Ovary (tissue), 9 donors: ENCODE data around the gene MRFAP1. TPM values are rescaled to one million over a fixed set of nuclear protein-coding genes. Genes with fewer than 3 reads are reported as not detected.

Experiments
- DNase-seq, 5 donors: peaks; one replicate each; pipeline ENCODE4 v3.0.0-alpha.2; 2019 to 2020
- H3K27ac ChIP-seq, 2 donors: fragments of 200-600 bp; one replicate each; pipeline versions ENCODE4 v1.5.1 to v1.8.0; 2019 to 2022
- H3K27me3 ChIP-seq: fragments of 200-600 bp; one replicate; pipeline ENCODE4 v1.8.0; 2022
- H3K36me3 ChIP-seq: fragments of 200-600 bp; sonication (generic); one replicate; pipeline ENCODE4 v1.5.1; 2019
- H3K4me1 ChIP-seq: one replicate; pipeline ENCODE4 v1.8.1; 2013; ENCODE audit warnings: mild to moderate bottlenecking, moderate library complexity; ENCODE audit not compliant: insufficient read depth
- H3K4me3 ChIP-seq: fragments of 200-600 bp; sonication (generic); one replicate; pipeline ENCODE4 v1.5.1; 2017
- H3K9me3 ChIP-seq, 2 donors: fragments of 200-600 bp in 1 of 2; sonication (generic) in 1 of 2; one replicate each; pipeline versions ENCODE4 v1.5.1 to v1.8.1; 2013 to 2019; ENCODE audit warnings: mild to moderate bottlenecking in 1 of 2, moderate library complexity in 1 of 2
- CTCF ChIP-seq, 3 donors: fragments of 450-650 bp in 2 of 3; fragments of 200-600 bp in 1 of 3; IDR thresholded peaks; one replicate each; pipeline versions ENCODE4 v1.5.1 to v1.8.0; 2016 to 2022; ENCODE audit warnings: antibody characterized with exemption in 3 of 3, mild to moderate bottlenecking in 1 of 3
- EP300 ChIP-seq: sonication (generic); formaldehyde crosslinking; IDR thresholded peaks from one replicate; pipeline ENCODE4 v1.6.1; 2017; ENCODE audit warnings: antibody characterized with exemption
- POLR2A ChIP-seq: fragments of 450-650 bp; IDR thresholded peaks from one replicate; pipeline ENCODE4 v1.6.1; 2017; ENCODE audit warnings: antibody characterized with exemption, mild to moderate bottlenecking, moderate library complexity
- WGBS, 3 donors: extraction: QIAGEN DNeasy Blood & Tissue Kit in 1 of 3; methylation state at CpG; one replicate each; pipeline versions ENCODE4 v1.1.5 to v1.1.7; 2013 to 2017; 5-methylcytosine and 5-hydroxymethylcytosine counted together
- intact Hi-C, 4 donors: fragments of 100-400 bp; cut with DNase I; formaldehyde crosslinking; loops; one replicate each; pipeline versions ENCODE4 v1.11.0 to v1.15.1; 2022 to 2023
- polyA plus RNA-seq, 2 donors: library from polyadenylated mRNA; stranded (reverse); fragments of 200-250 nt in 1 of 2; fragments of 350-450 nt in 1 of 2; fragmentation: Illumina TruSeq in 1 of 2; extraction: RNeasy Lipid Tissue Mini Kit (QIAGEN cat#74804) in 1 of 2; gene quantifications; one replicate each; pipeline ENCODE4 v1.2.3, GENCODE V29; 2013 to 2014
- total RNA-seq, 7 donors: library from RNA; depleted of rRNA in 2 of 7; stranded (reverse); fragments of >200 nt in 2 of 7; fragmentation: NEBNext Ultra II Directional in 3 of 7; extraction: Animal tissue kit (Norgen Biotek cat#: 25700) in 3 of 7; gene quantifications; one replicate each; pipeline versions ENCODE4 v1.1.0 to v1.2.4, GENCODE V29; 2016 to 2023
- donor health status: DM: no; HTN: no; CAD: no; lungs with moderate emphysema.
- donor health status: DM: no; HTN: no; CAD: no.
- donor health status: Bipolar disorder and iron deficiency.
- donor health status: DM: yes; HTN: yes; CAD: no.
- donor health status: DM: no; HTN: no; CAD: no.
- donor health status: DM: yes; HTN: yes; CAD: no.

Gene MRFAP1
- total and polyA plus RNA-seq, 9 donors, result 154 to 367 (median 324) TPM

GRCh38 chr4:6687947-6688878 lies 47.7 kb downstream of the MRFAP1 start:
- no peak for TF ChIP-seq POLR2A
- peaks cover 2% of the 10 kb centered on the region for H3K4me1 ChIP-seq
- intact Hi-C loops, result no loop called here
- H3K36me3 ChIP-seq, result no peaks in the 10 kb centered on the region
- no peaks in the 10 kb centered on the region for H3K27me3 ChIP-seq
- H3K9me3 ChIP-seq, result no peaks in the 10 kb centered on the region
- WGBS, 3 donors, result 87 to 90% (median 89%) methylated on average over 24 of the region's 24 CpGs
- no peak overlapping the region for H3K4me3 ChIP-seq
- DNase-seq, result no peak
- H3K27ac ChIP-seq, result no peak overlapping the region

GRCh38 chr4:6688879-6689505 lies 48.5 kb downstream of the MRFAP1 start:
- no peak for TF ChIP-seq EP300
- WGBS, 3 donors, result 17 to 39% (median 20%) methylated on average over 23 of the region's 23 CpGs
- no peaks in the 10 kb centered on the region for H3K9me3 ChIP-seq
- H3K27ac ChIP-seq, result no peak overlapping the region
- H3K4me3 ChIP-seq, result no peak overlapping the region
- peaks cover 2% of the 10 kb centered on the region for H3K4me1 ChIP-seq
- DNase-seq, result peak in 4 of 5 donors; percentile 43 to 64 (median 56)
- intact Hi-C loops, result no loop called here
- H3K27me3 ChIP-seq, result no peaks in the 10 kb centered on the region
- H3K36me3 ChIP-seq, result no peaks in the 10 kb centered on the region

- no peak for TF ChIP-seq CTCF (IDR thresholded peaks at IDR 0.05)
- TF ChIP-seq EP300, result no peak
- no peak for TF ChIP-seq POLR2A
- intact Hi-C loops, result no loop called here
- DNase-seq, result no peak
- peaks cover 2% of the 10 kb centered on the region for H3K4me1 ChIP-seq
- no peak overlapping the region for H3K4me3 ChIP-seq
- 78 to 87% (median 79%) methylated on average over 14 to 15 of the region's 15 CpGs for WGBS, 3 donors
- H3K9me3 ChIP-seq, result no peaks in the 10 kb centered on the region
- no peaks in the 10 kb centered on the region for H3K27me3 ChIP-seq
- H3K27ac ChIP-seq, result no peak overlapping the region
- H3K36me3 ChIP-seq, result no peaks in the 10 kb centered on the region
These were observed 49.0 kb downstream of the MRFAP1 start for GRCh38 chr4:6689506-6689960.

Other genes starting within 250 kb of the MRFAP1 start
- gene PPP2R2C, start 168.1 kb upstream of the MRFAP1 start, total RNA-seq, result 1 to 10 TPM in 2 of 7 donors, under 1 TPM in 5; 0.12 to 4.5 (median 0.77) TPM
- gene PPP2R2C, start 168.1 kb upstream of the MRFAP1 start, polyA plus RNA-seq, result 1 to 10 TPM in 1 of 2 donors, under 1 TPM in 1; 0.21 to 3.0 TPM
- gene MAN2B2, start 65.5 kb upstream of the MRFAP1 start, total RNA-seq, result 10 to 100 TPM; 19.1 to 49.2 (median 40.4) TPM
- 10 to 100 TPM; 26.8 to 27.1 TPM for gene MAN2B2, start 65.5 kb upstream of the MRFAP1 start, polyA plus RNA-seq
- gene S100P, start 53.2 kb downstream of the MRFAP1 start, total RNA-seq, result 1 to 10 TPM in 1 of 7 donors, under 1 TPM in 4, not detected in 2; 0.37 to 2.1 (median 0.81) TPM
- gene S100P, start 53.2 kb downstream of the MRFAP1 start, polyA plus RNA-seq, result under 1 TPM in 1 of 2 donors, not detected in 1; 0.97 TPM
- gene MRFAP1L1, start 69.2 kb downstream of the MRFAP1 start, total RNA-seq, result 10 to 100 TPM; 59.3 to 73.6 (median 65.3) TPM
- 10 to 100 TPM; 65.1 to 80.6 TPM for gene MRFAP1L1, start 69.2 kb downstream of the MRFAP1 start, polyA plus RNA-seq
- gene BLOC1S4, start 75.5 kb downstream of the MRFAP1 start, total RNA-seq, result 10 to 100 TPM; 15.4 to 26.9 (median 18.9) TPM
- gene BLOC1S4, start 75.5 kb downstream of the MRFAP1 start, polyA plus RNA-seq, result 10 to 100 TPM in 1 of 2 donors, 1 to 10 TPM in 1; 8.8 to 15.4 TPM
- 10 to 100 TPM; 30.4 to 41.4 (median 39.1) TPM for gene KIAA0232, start 142.0 kb downstream of the MRFAP1 start, total RNA-seq
- gene KIAA0232, start 142.0 kb downstream of the MRFAP1 start, polyA plus RNA-seq, result 10 to 100 TPM in 1 of 2 donors, 1 to 10 TPM in 1; 8.7 to 16.0 TPM